NCI-H1092 (cell line): Measurements from ENCODE around the gene AKAP8L.
"Not testable (repeated sequence)": the region's sequence is repeated elsewhere in the genome, so short reads cannot be mapped to it uniquely, and the experiment has no call there.

Source experiments
- DNase-seq: peaks from one replicate; lab custom pipeline; 2025; lab: John Stamatoyannopoulos, UW

Gene AKAP8L

GRCh38 chr19:15352535-15352934 is 66.3 kb downstream of the AKAP8L start:
- not testable (repeated sequence) for DNase-seq

GRCh38 chr19:15341328-15341727 is 77.5 kb downstream of the AKAP8L start:
- DNase-seq, result not testable (repeated sequence)

- no peak for DNase-seq
These were observed 78.7 kb downstream of the AKAP8L start for GRCh38 chr19:15340086-15340485.

- no peak for DNase-seq
These were observed 81.6 kb downstream of the AKAP8L start for GRCh38 chr19:15337202-15337601.

- not testable (repeated sequence) for DNase-seq
These were observed 82.8 kb downstream of the AKAP8L start for GRCh38 chr19:15335992-15336391.

GRCh38 chr19:15332311-15332996 is 86.3 kb downstream of the AKAP8L start, which contains the start of gene BRD4:
BRD4 (minus strand) TSS chr19:15332539; CDS start chr19:15273099, 59,440 bp downstream.
- DNase-seq, result peak; percentile 19

GRCh38 chr19:15331419-15332310 is 87.1 kb downstream of the AKAP8L start:
- no peak for DNase-seq

GRCh38 chr19:15330801-15331418 is 87.9 kb downstream of the AKAP8L start:
- no peak for DNase-seq
